Measurements from ENCODE around the gene PLCD3. TPM values are rescaled to one million over a fixed set of nuclear protein-coding genes. Genes with fewer than 3 reads are reported as not detected.

The PLCD3 gene
- total and polyA plus RNA-seq, 2 of the 13 experiments (the other 11 are each of a cell fraction or from before 2014, with no cell fraction given), result 11.3 to 39.1 TPM

- TF ChIP-seq ZNF710 (CRISPR knock-in tag; IDR thresholded peaks at IDR 0.05; ENCODE audit: borderline replicate concordance) (no peak; the same call in 1 of the 2 replicates), ZNF136 (CRISPR knock-in tag; IDR thresholded peaks at IDR 0.05; ENCODE audit: low read depth) (no peak), ZNF687 (CRISPR knock-in tag; IDR thresholded peaks at IDR 0.05) (peak; percentile 85), ARID5B (CRISPR knock-in tag; IDR thresholded peaks at IDR 0.05) (no peak), EZH2 (conservative IDR thresholded peaks at IDR 0.05; ENCODE audit: low read depth, low read length) (no peak), ZNF329 (CRISPR knock-in tag; IDR thresholded peaks at IDR 0.05; ENCODE audit: low read depth) (no peak; the same call in 1 of the 2 replicates), NONO (IDR thresholded peaks at IDR 0.05) (no peak), NONO (CRISPR knock-in tag; conservative IDR thresholded peaks at IDR 0.05) (no peak), HINFP (CRISPR knock-in tag; IDR thresholded peaks at IDR 0.05; ENCODE audit: low read depth) (no peak), RNF219 (CRISPR knock-in tag; IDR thresholded peaks at IDR 0.05) (no peak), YEATS4 (CRISPR knock-in tag; IDR thresholded peaks at IDR 0.05; ENCODE audit: borderline replicate concordance) (no peak)
Measured at GRCh38 chr17:45162025-45162687, 29.8 kb upstream of the PLCD3 start (continued).
